ENCODE measurements around the gene TMEM214. TPM values are rescaled to one million over a fixed set of nuclear protein-coding genes. Genes with fewer than 3 reads are reported as not detected.

Gene TMEM214
- polyA plus RNA-seq, 1 donor (not counting 4 experiments of a cell fraction or from before 2014, with no cell fraction given), result 38.0 TPM

DNA sequence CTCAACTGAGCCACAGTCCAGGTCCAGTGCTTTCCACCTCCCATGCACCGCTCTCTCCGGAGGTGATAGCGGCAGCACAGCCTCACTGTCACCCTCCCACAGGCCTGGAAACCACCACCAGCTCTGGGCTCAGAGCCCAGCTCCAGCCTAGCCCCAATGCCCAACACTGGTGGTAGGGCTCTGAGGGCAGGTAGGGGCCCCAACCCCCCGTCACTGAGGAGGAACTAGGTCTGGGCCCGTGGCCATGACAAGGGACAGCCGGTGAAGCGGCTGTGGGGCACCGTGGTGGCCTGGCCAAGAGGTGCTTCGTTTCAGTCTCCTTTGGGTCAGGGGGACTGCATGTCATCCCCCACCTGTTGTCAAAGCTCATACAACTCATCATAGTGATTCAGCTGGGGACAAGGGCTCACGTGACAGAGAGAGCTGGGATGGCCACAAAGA, 5.5 kb upstream of the TMEM214 start:
- DNase-seq (ENCODE audit: low read depth, low spot score) (no peak), FAIRE-seq (no peak)
- peaks cover 3% of the 10 kb centered on the region for H4K20me1 ChIP-seq (ENCODE audit: control insufficient read depth, extremely low read depth, insufficient read depth, low read length)
- H3K27ac ChIP-seq (ENCODE audit: control insufficient read depth, insufficient read depth, low read length), result no peak overlapping the region
- H3K9me1 ChIP-seq (ENCODE audit: control insufficient read depth, extremely low read depth, insufficient read depth, low read length), result no peaks in the 10 kb centered on the region
- no peak overlapping the region for H3K9ac ChIP-seq (ENCODE audit: control insufficient read depth, extremely low read depth, insufficient read depth, low read length)
- H3K36me3 ChIP-seq (ENCODE audit: control insufficient read depth in 2 of 2, extremely low read depth in 1 of 2, insufficient read depth in 2 of 2, low read length in 2 of 2), result peaks cover 3 to 18% of the 10 kb centered on the region in 2 experiments
- H3K4me1 ChIP-seq (ENCODE audit: control insufficient read depth, extremely low read depth, insufficient read depth, low read length), result peaks cover 3% of the 10 kb centered on the region
- no peak overlapping the region for H3K4me3 ChIP-seq (ENCODE audit: control insufficient read depth in 2 of 3, extremely low read depth in 1 of 3, insufficient read depth in 2 of 3, low read depth in 1 of 3, low read length in 3 of 3)
- H3K9me3 ChIP-seq (ENCODE audit: control insufficient read depth, low read depth, low read length), result no peaks in the 10 kb centered on the region
- H2AFZ ChIP-seq (ENCODE audit: control insufficient read depth, low read length), result no peak overlapping the region
- TF ChIP-seq, protein P1, sequence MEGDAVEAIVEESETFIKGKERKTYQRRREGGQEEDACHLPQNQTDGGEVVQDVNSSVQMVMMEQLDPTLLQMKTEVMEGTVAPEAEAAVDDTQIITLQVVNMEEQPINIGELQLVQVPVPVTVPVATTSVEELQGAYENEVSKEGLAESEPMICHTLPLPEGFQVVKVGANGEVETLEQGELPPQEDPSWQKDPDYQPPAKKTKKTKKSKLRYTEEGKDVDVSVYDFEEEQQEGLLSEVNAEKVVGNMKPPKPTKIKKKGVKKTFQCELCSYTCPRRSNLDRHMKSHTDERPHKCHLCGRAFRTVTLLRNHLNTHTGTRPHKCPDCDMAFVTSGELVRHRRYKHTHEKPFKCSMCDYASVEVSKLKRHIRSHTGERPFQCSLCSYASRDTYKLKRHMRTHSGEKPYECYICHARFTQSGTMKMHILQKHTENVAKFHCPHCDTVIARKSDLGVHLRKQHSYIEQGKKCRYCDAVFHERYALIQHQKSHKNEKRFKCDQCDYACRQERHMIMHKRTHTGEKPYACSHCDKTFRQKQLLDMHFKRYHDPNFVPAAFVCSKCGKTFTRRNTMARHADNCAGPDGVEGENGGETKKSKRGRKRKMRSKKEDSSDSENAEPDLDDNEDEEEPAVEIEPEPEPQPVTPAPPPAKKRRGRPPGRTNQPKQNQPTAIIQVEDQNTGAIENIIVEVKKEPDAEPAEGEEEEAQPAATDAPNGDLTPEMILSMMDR (optimal IDR thresholded peaks at IDR 0.05 in 1 of 3, IDR thresholded peaks at IDR 0.05 in 1 of 3, conservative IDR thresholded peaks at IDR 0.05 in 1 of 3; ENCODE audit: extremely low read depth in 1 of 3, insufficient read depth in 2 of 3, low read length in 3 of 3), result no peak
- TF ChIP-seq EZH2 (IDR thresholded peaks at IDR 0.05; ENCODE audit: low read length), result no peak
- dilution Hi-C loops (cut with MboI; ENCODE audit: extremely low pct_ligation_motif_present, low sequenced_read_pairs), result no loop called here
- H3K79me2 ChIP-seq (ENCODE audit: control insufficient read depth, insufficient read depth, low read length), result peaks cover 15% of the 10 kb centered on the region
- H3K27me3 ChIP-seq (ENCODE audit: control insufficient read depth, extremely low read depth, insufficient read depth, low read length), result no peaks in the 10 kb centered on the region
- no peak overlapping the region for H3K4me2 ChIP-seq (ENCODE audit: control insufficient read depth, extremely low read depth, insufficient read depth, low read depth, low read length)

DNA sequence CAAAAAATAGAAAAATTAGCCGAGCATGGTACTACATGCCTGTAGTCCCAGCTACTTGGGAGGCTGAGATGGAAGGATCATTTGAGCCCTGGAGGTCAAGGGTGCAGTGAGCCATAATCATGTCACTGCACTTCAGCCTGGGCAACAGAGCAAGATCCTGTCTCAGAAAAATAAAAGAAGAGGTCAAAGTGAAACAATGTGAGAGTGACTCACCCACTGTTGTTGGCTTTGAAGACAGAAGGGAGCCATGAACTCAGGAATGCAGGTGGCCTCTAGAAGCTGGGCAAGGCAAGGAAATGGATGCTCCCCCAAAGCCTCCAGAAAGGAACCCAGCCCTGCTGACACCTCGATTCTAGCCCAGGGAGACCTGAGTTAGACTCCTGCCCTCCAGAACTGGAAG, 3.7 kb upstream of the TMEM214 start:
- no peak overlapping the region for H3K4me3 ChIP-seq (ENCODE audit: control insufficient read depth in 2 of 3, extremely low read depth in 1 of 3, insufficient read depth in 2 of 3, low read depth in 1 of 3, low read length in 3 of 3)
- no peak overlapping the region for H3K9ac ChIP-seq (ENCODE audit: control insufficient read depth, extremely low read depth, insufficient read depth, low read length)
- dilution Hi-C loops (cut with MboI; ENCODE audit: extremely low pct_ligation_motif_present, low sequenced_read_pairs), result no loop called here
- no peak overlapping the region for H3K27ac ChIP-seq (ENCODE audit: control insufficient read depth, insufficient read depth, low read length)
- H4K20me1 ChIP-seq (ENCODE audit: control insufficient read depth, extremely low read depth, insufficient read depth, low read length), result peaks cover 3% of the 10 kb centered on the region
- H3K36me3 ChIP-seq (ENCODE audit: control insufficient read depth in 2 of 2, extremely low read depth in 1 of 2, insufficient read depth in 2 of 2, low read length in 2 of 2), result peaks cover 3 to 14% of the 10 kb centered on the region in 2 experiments
- H3K4me2 ChIP-seq (ENCODE audit: control insufficient read depth, extremely low read depth, insufficient read depth, low read depth, low read length), result no peak overlapping the region
- DNase-seq (ENCODE audit: low read depth, low spot score) (no peak), FAIRE-seq (no peak)
- H3K27me3 ChIP-seq (ENCODE audit: control insufficient read depth, extremely low read depth, insufficient read depth, low read length), result no peaks in the 10 kb centered on the region
- H3K79me2 ChIP-seq (ENCODE audit: control insufficient read depth, insufficient read depth, low read length), result peaks cover 30% of the 10 kb centered on the region
- H2AFZ ChIP-seq (ENCODE audit: control insufficient read depth, low read length), result no peak overlapping the region
- no peaks in the 10 kb centered on the region for H3K9me3 ChIP-seq (ENCODE audit: control insufficient read depth, low read depth, low read length)
- H3K4me1 ChIP-seq (ENCODE audit: control insufficient read depth, extremely low read depth, insufficient read depth, low read length), result peaks cover 9% of the 10 kb centered on the region
- no peak for TF ChIP-seq EZH2 (IDR thresholded peaks at IDR 0.05; ENCODE audit: low read length)
- TF ChIP-seq, protein P1 (optimal IDR thresholded peaks at IDR 0.05 in 1 of 3, IDR thresholded peaks at IDR 0.05 in 1 of 3, conservative IDR thresholded peaks at IDR 0.05 in 1 of 3; ENCODE audit: extremely low read depth in 1 of 3, insufficient read depth in 2 of 3, low read length in 3 of 3), result no peak
- H3K9me1 ChIP-seq (ENCODE audit: control insufficient read depth, extremely low read depth, insufficient read depth, low read length), result no peaks in the 10 kb centered on the region
